GM12801 (cell line): ENCODE measurements around the gene MFRP.

ENCODE experiments used
- TF ChIP-seq, protein P1 (sequence below): IDR thresholded peaks from one replicate; pipeline ENCODE4 v1.5.1; 2011; ENCODE audit warnings: control low read depth; ENCODE audit not compliant: insufficient read length; ENCODE audit errors: extremely low read depth

MFRP gene

DNA sequence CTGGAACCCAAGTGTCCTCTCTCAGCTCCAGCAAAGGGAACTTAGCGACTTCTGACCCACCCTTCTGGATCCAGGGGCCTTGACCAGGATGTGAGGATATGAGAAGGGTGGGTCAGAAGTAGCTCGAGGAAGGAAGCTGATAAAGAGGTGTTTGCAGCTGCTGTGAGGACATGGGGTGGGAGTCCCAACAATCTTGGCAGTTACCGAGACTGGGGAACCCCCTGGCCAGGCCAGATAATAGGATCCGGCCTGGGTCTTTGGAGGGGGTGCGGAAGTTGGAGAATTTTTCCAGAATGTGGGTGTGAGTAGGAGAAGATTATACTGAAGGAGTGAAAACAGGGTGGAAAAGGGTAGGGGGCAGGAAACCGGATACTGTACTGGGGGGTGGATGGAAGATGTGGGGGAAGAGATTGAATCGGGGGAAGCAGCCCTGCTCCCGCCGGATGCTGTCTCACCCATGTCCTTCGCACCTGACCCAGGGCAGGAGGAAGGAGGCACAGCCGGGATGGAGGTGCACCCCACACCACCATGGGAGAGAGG is 26.7 kb downstream of the MFRP start:
- TF ChIP-seq, protein P1, sequence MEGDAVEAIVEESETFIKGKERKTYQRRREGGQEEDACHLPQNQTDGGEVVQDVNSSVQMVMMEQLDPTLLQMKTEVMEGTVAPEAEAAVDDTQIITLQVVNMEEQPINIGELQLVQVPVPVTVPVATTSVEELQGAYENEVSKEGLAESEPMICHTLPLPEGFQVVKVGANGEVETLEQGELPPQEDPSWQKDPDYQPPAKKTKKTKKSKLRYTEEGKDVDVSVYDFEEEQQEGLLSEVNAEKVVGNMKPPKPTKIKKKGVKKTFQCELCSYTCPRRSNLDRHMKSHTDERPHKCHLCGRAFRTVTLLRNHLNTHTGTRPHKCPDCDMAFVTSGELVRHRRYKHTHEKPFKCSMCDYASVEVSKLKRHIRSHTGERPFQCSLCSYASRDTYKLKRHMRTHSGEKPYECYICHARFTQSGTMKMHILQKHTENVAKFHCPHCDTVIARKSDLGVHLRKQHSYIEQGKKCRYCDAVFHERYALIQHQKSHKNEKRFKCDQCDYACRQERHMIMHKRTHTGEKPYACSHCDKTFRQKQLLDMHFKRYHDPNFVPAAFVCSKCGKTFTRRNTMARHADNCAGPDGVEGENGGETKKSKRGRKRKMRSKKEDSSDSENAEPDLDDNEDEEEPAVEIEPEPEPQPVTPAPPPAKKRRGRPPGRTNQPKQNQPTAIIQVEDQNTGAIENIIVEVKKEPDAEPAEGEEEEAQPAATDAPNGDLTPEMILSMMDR: no peak

DNA sequence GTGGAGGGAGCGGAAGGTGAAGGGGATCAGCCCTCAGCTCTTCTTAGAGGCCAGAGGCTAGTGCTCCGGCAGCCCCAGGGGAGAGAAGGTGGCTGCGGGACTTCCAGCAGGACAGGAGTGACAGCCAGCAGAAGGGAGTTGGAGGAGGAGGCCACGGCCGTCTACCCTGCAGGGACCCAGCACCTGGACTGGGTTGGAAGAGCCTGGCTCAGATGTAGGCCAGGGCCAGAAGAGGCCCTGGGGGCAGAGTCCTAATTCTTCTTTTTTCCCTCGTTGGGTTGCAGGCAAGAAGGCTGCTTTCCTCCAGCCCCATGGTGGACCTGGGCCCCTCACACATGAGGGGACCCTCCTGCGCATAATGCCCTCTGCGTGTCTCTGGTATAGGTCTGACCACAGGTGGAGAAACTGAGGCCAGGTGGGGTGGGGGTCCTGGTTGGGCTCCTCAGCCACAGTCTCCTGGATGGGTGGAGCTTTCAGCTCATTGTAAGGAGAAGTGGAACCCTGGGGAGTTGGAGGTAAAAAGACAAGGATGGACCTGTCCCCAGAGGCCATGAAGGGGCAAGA is 27.3 kb downstream of the MFRP start:
- TF ChIP-seq, protein P1: no peak

DNA sequence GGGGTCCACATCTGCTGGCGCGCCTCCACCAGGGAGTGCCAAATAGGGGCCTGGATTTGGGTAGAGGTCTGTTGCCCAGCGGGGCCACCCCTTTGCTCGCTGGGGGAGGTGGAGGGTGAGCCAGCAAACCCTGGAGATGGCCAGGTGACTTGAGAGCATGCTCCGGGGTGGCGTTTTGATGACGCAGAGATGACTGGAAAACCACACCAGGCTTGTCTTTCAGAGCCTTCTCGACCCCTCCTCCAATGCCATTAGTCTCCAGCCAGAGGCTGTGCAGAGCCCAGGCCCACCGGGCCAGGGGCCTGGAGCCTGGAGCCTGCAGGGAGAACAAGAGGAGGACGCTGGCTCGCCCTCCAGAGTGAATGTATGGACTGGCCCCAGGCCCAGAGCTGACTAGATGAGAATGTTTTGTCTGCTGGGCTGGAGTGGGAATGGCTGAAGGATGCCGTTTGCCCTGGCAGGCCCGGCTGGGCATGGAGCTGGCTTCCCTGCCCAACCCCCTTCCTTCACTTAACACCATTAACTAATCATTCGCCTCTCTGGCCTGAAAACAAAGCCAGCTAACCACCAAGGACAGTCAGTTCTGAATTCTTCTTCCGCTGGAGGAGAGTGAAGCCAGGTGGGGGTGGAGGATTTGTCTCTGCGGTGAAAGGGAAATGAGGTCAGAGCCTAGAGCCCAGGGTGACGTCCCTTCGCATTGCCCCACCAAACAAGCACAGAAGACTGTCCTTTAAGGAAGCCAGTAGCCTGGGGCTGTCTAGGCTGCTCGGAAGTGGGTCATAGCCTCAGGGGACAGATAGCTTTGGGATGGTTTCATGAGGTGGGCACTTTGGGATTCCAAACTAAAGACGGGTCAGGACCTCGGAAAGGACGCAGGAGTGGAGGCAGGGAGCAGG is 28.0 kb downstream of the MFRP start:
- TF ChIP-seq, protein P1: no peak

DNA sequence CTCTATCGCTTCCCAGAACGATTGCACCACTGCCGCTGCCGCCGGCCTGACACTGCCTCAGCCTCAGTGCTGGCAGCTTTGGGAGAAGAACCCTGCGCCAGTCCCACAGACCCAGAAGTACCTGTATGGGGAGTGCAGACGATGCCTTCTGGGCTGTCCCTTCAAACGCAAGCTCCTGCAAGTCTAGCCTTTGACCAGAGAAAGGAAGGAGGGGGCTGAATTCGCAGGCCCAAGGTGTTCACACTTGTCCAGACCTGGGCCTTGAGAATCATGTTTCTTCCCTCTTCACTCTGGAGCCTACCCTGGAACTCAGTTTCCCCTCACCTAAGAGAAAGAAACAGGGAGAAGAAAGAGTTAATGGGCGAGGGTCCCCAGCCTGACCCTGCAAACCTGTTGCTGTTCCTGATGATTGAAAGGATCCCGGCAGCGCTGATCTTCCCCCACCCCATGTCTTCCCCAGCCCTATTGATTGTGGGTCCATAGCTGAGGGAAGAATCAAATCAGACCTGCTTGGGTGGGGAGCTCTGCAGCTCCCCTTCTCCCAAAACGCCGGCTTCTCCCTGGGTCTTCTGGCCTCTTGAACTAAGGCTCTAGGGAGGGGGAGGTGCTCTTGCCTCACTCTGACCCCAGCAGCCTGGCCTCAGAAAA is 28.8 kb downstream of the MFRP start:
- TF ChIP-seq, protein P1: no peak

DNA sequence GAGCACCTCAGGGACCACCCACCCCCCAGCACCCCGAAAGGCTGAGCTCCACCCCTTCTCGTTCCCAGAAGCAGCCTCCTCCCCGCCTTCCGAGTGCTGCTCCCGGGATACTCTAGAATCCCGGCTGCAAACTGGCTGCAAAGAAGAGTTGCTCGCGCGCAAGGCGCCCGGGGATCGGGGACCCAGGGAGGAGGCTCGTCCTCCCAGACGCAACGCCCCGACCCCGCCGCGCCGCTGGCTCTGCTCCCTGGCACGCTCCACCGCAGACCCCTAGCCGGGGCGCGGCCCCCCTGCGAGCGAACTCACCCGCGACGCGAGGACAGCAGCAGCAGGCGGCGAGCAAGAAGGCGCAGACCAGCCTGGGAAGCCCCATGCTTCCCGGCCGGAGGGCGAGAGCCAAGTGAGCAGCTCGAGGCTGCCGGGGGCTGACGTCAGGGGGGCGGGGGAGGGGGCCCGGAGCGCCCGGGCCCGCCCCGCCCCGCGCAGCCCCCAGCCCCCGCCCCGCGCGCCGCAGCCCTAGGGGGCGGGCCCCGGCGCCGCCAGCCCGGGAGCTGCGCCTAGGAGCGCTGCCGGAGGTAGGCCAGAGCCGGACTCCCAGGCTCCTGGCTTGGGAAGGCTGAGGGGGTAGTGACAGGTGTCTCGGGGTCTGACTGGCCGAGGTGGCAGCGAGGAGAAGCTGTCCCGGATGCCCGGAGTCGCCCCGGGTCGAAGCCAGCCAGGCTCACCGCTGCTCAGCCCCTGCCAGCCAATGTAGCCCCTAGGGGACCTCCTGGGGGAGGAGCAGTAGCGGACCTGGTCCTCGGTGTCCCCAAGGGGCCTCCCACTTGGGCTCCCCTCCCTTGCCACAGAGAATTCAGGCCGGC is 29.5 kb downstream of the MFRP start, which contains the start of gene MCAM:
Gene MCAM (minus strand): TSS at position 402 of the 863 bp plus-strand sequence. CDS start 29 bp downstream, at position 373.
- TF ChIP-seq, protein P1: no peak

DNA sequence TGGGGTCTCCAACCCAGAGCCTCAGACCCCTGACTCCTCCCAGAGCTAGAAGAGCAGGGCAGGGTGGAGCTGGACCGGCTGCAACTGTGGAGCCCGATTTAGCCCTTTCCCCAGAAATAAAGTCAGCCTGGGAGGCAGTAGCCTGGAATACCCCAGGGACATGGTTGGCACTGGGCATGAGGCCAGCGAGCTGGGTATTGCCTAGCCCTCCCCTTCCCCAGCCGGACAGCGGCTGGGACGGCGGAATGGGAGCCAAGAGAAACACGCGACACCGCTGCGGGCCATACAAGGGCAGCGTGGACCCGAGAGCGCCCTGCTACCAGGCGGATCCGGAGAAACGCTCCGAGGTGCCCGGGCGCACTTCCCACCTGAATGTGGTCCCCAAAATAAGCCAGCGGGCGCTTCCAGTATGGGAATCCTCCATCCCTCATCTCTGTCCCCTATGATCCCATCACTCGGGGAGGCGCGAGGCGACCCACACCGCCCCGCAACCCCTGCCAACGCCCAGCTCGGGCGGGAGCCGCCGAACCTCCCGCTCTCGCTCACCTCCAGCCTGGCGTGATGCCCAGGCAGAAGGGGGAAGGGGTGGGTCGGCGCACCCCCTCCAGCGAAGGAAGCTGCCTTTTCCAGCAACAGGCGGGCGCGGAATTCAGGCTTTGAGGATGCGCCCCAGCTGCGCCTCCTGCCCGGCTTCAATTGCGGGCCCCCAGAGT is 30.3 kb downstream of the MFRP start:
- TF ChIP-seq, protein P1: no peak
